OCI-LY3 (cell line): Measurements from ENCODE around the gene RSPO3.

Experiments used
- H2AFZ ChIP-seq: fragments of 200-600, 300-600 bp; shearing (Covaris generic); 2 replicates; pipeline ENCODE4 v1.6.0; 2014; ENCODE audit warnings: antibody characterized with exemption, low read depth, low read length
- H3K27ac ChIP-seq: fragments of 200-600, 300-600 bp; sonication (generic); 2 replicates; pipeline ENCODE4 v1.5.1; 2014; ENCODE audit warnings: mild to moderate bottlenecking, low read length, moderate library complexity, mixed read lengths
- H3K27me3 ChIP-seq: fragments of 200-600, 300-600 bp; sonication (generic); 2 replicates; pipeline ENCODE4 v1.6.1; 2014; ENCODE audit warnings: low read depth, low read length, mixed read lengths
- H3K36me3 ChIP-seq: fragments of 200-600, 300-600 bp; sonication (generic); replicated peaks from 2 replicates; pipeline ENCODE3; 2014; ENCODE audit warnings: low read depth, low read length, mixed read lengths
- H3K4me1 ChIP-seq: fragments of 300-600, 200-600 bp; sonication (generic); 2 replicates; pipeline ENCODE4 v1.6.1; 2014; ENCODE audit warnings: low read length, mixed read lengths
- H3K4me2 ChIP-seq: fragments of 200-600, 300-600 bp; sonication (generic); 2 replicates; pipeline ENCODE4 v1.6.1; 2014; ENCODE audit warnings: low read length, mixed read lengths
- H3K4me3 ChIP-seq: fragments of 300-600, 200-600 bp; sonication (generic); 2 replicates; pipeline ENCODE4 v1.5.1; 2014; ENCODE audit warnings: antibody characterized with exemption, mild to moderate bottlenecking, low read length, moderate library complexity
- H3K79me2 ChIP-seq: fragments of 300-600, 200-600 bp; shearing (Covaris generic); 2 replicates; pipeline ENCODE4 v1.6.1; 2014; ENCODE audit warnings: mild to moderate bottlenecking, low read length, mixed read lengths
- H3K9ac ChIP-seq: fragments of 300-600, 200-600 bp; shearing (Covaris generic); 2 replicates; pipeline ENCODE4 v1.6.0; 2014; ENCODE audit warnings: mild to moderate bottlenecking, low read length, moderate library complexity
- H3K9me3 ChIP-seq: fragments of 200-600, 300-600 bp; shearing (Covaris generic); 2 replicates; pipeline ENCODE4 v1.6.1; 2014; ENCODE audit warnings: low read length, mixed read lengths; ENCODE audit not compliant: insufficient read depth
- H4K20me1 ChIP-seq: fragments of 200-600, 300-600 bp; sonication (generic); 2 replicates; pipeline ENCODE4 v1.6.1; 2016; ENCODE audit warnings: low read length, mixed read lengths; ENCODE audit not compliant: insufficient read depth
- CTCF ChIP-seq: fragments of 200-600, 300-600 bp; sonication (generic); IDR thresholded peaks from 2 replicates; pipeline ENCODE4 v1.5.1; 2014; ENCODE audit warnings: antibody characterized with exemption, low read length, low read depth
- EZH2phosphoT487 ChIP-seq: fragments of 200-600 bp; shearing (Covaris generic); IDR thresholded peaks from 2 replicates; pipeline ENCODE4 v1.6.1; 2018; ENCODE audit warnings: antibody characterized with exemption, mixed run types, low read depth

RSPO3 gene

GRCh38 chr6:127083231-127083962 is 35.1 kb upstream of the RSPO3 start:
- Histone ChIP-seq H3K27me3 (no peaks in the 10 kb centered on the region), H3K27ac (no peak overlapping the region), H4K20me1 (no peaks in the 10 kb centered on the region), H3K79me2 (no peaks in the 10 kb centered on the region), H3K4me2 (no peak overlapping the region), H2AFZ (no peak overlapping the region), H3K36me3 (no peaks in the 10 kb centered on the region), H3K4me1 (no peaks in the 10 kb centered on the region), H3K9ac (no peak overlapping the region), H3K4me3 (no peak overlapping the region), H3K9me3 (no peaks in the 10 kb centered on the region)
- no peak for TF ChIP-seq CTCF
- TF ChIP-seq EZH2phosphoT487 = no peak

GRCh38 chr6:127083963-127084310 is 34.5 kb upstream of the RSPO3 start:
- H3K36me3 ChIP-seq = no peaks in the 10 kb centered on the region
- H3K9me3 ChIP-seq = no peaks in the 10 kb centered on the region
- no peak overlapping the region for H3K9ac ChIP-seq
- H3K27me3 ChIP-seq = no peaks in the 10 kb centered on the region
- H2AFZ ChIP-seq = no peak overlapping the region
- no peaks in the 10 kb centered on the region for H4K20me1 ChIP-seq
- no peak overlapping the region for H3K27ac ChIP-seq
- H3K4me3 ChIP-seq = no peak overlapping the region
- no peak overlapping the region for H3K4me2 ChIP-seq
- H3K4me1 ChIP-seq = no peaks in the 10 kb centered on the region
- no peaks in the 10 kb centered on the region for H3K79me2 ChIP-seq
- TF ChIP-seq EZH2phosphoT487 (no peak), CTCF (no peak)

- no peaks in the 10 kb centered on the region for H3K9me3 ChIP-seq
- H3K27ac ChIP-seq = no peak overlapping the region
- no peak overlapping the region for H3K4me3 ChIP-seq
- no peaks in the 10 kb centered on the region for H3K36me3 ChIP-seq
- no peaks in the 10 kb centered on the region for H4K20me1 ChIP-seq
- H3K27me3 ChIP-seq = no peaks in the 10 kb centered on the region
- H3K9ac ChIP-seq = no peak overlapping the region
- H3K4me2 ChIP-seq = no peak overlapping the region
- no peaks in the 10 kb centered on the region for H3K4me1 ChIP-seq
- H2AFZ ChIP-seq = no peak overlapping the region
- TF ChIP-seq EZH2phosphoT487 (no peak), CTCF (no peak)
- H3K79me2 ChIP-seq = no peaks in the 10 kb centered on the region
Measured at GRCh38 chr6:127085181-127085580, 33.3 kb upstream of the RSPO3 start.

- Histone ChIP-seq H3K4me1 (no peaks in the 10 kb centered on the region), H3K4me3 (no peak overlapping the region), H4K20me1 (no peaks in the 10 kb centered on the region), H2AFZ (no peak overlapping the region), H3K79me2 (no peaks in the 10 kb centered on the region), H3K9me3 (no peaks in the 10 kb centered on the region), H3K36me3 (no peaks in the 10 kb centered on the region), H3K9ac (no peak overlapping the region), H3K4me2 (no peak overlapping the region), H3K27ac (no peak overlapping the region), H3K27me3 (no peaks in the 10 kb centered on the region)
- TF ChIP-seq EZH2phosphoT487 (no peak), CTCF (no peak)
Measured at GRCh38 chr6:127090051-127090450, 28.4 kb upstream of the RSPO3 start.
